Stimulated activated CD8-positive, alpha-beta memory T cell treated with anti-CD3 and anti-CD28 coated beads, Interleukin-15, amount 100 ng/mL, for 1 hour (primary cell): Measurements from ENCODE around the gene LRRK1.
A peak's percentile ranks its signal among the peaks of the same experiment; 100 is the strongest.

Experiments used
- DNase-seq: peaks from one replicate; pipeline ENCODE4 v3.0.0-alpha.2; 2020; ENCODE audit warnings: low read depth

LRRK1 gene

GRCh38 chr15:101004986-101005747 lies 86.0 kb downstream of the LRRK1 start:
- DNase-seq: no peak

- DNase-seq: peak; percentile 37
Observed at GRCh38 chr15:101006931-101007691, 88.0 kb downstream of the LRRK1 start.

DNA sequence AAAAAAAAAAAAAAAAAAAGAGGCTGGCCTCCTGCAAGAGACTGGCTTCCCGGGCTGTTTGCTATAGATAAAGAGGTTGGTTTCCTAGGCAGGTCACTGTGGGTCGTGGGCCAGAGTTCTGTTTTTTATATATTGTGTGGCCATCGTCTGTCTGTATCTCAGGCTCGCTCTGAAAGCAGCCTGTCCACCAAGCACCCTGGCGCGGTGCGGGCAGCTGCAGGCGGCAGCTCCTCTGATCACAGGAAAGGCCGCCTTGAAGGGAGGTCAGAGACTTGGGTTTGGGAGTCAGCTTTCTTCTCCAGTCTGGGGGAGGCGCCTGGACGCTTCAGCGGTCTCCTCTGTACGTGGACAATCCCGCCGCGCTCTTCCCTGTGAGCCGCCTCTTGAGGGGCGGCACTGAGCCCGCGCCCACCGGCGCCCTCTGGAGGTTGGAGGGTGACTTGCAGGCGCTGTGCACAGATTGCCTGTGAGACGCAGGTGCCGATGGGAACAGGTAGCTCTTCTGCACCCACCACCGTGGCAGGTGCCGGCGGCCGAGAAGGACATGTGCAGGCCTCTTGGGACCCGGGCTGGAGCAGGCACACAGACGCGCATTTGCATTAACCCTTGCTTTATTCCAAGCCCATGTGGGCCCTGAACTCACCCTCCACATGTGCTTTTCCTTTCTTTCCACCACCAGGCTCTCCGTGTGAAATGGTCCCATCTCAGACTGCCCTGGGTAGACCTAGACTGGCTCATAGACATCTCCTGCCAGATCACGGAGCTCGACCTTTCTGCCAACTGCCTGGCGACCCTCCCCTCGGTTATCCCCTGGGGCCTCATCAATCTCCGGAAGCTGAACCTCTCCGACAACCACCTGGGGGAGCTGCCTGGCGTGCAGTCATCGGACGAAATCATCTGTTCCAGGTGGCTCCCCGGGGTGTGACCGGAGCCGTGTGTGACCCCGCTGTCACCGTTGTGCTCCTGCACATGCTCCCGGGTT lies 89.3 kb downstream of the LRRK1 start:
- peak; percentile 84 for DNase-seq

GRCh38 chr15:101009176-101009575 lies 90.0 kb downstream of the LRRK1 start:
- DNase-seq: no peak

DNA sequence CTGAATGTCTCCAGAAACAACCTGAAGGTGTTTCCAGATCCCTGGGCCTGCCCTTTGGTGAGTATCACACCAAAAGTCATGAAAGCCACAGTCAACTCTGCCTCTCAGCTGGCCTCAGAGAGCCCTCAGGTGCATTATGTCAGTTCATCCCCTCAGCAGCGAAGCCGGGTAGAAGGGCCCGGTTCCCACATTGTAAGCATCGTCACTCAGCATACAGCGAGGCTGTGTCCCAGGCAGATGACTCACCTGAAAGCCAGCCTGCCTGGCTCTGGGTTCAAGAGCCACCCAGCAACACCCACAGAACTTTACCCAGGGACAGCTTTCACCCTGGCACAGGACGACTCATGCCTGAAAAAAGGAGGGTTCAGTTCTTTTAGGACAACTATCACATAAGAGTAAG lies 91.6 kb downstream of the LRRK1 start:
- DNase-seq: no peak

- DNase-seq: no peak
Observed at GRCh38 chr15:101012326-101013200, 93.4 kb downstream of the LRRK1 start.

- no peak for DNase-seq
Observed at GRCh38 chr15:101013201-101013550, 94.0 kb downstream of the LRRK1 start.

DNA sequence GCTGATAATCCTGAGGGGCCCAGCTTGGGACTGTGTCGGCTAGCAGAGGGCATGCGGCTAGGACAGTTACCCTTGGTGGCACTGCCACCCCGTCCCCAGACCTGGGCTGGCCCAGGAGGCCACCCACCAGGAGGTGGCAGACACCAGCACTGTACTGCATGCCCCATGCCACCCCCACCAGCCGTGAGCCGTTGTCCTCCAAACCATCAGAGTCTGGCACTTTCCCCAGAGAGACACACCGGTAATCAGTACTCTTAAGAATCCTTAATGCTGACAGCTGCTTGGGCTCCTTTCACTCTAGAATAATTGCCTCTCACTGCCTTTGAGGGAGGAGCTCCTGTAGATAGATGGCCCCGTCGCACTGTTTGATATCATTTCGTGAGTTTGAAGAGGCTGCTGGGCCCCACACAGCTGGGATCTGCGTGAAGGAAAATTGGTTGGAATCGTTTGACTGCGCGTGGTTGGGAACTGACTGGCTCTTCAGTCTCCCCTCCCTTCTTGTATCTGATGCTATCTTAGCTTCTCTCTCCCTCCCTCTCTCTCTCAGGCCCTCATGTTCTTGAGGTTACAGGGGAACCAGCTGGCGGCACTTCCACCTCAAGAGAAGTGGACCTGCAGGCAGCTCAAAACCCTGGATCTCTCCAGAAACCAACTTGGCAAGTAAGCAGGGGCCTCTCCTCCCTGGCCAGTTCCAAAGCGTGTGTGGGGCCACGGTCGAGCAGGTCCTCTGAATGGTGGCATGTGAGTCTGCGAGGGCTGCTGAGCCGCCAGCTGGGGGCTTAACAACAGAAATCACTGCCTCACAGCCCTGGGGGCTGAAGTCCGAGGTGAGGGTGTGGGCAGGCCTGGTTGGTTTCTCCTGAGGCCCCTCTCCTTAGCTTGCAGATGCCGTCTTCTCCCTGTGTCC lies 94.9 kb downstream of the LRRK1 start:
- no peak for DNase-seq

- DNase-seq: peak; percentile 54
Observed at GRCh38 chr15:101014921-101015841, 96.0 kb downstream of the LRRK1 start.

DNA sequence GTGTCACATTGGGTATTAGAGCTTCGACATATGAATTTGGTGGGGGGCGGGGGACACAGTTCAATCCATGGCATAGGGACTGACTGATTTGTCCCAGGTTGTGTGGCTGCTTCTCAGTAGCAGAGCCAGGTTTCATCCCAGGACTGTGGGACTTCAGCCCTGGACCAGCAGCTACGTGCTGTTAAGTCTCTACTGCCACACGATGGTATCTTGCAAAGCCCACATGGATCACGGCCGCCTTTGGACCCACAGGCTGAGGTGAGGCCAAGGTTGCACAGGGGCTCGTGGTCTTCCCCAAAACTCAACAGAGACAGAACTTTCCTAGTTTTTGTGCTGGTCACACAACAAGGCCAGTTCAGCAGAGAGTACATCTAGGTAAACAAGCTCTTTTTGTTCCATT lies 97.4 kb downstream of the LRRK1 start:
- no peak for DNase-seq

DNA sequence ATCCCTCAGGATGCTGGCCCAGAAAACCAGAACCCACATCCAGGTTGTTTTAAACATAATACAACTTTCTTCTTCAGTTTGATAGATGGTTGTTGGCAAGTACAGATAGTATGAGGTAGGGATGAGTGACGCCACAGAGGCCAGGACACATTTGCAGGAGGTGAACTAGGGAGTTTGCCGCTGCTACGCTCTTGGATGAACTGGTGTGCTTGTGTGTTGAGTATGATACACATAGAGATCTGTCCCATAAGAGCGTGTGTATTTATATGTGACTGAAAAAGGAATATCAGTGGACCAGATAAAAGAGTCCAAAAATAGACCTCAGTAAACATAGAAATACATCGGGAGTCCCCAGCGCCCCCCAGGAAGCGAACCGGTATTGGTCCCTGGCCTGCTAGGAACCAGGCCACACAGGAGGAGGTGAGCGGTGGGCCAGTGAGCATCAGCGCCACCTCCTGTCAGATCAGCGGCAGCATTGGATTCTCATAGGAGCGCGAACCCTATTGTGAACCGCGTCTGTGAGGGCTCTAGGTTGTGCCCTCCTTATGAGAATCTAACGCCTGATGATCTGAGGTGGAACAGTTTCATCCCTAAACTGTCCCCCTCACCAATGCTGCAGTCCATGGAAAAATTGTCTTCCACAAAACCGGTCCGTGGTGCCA lies 98.1 kb downstream of the LRRK1 start:
- no peak for DNase-seq

DNA sequence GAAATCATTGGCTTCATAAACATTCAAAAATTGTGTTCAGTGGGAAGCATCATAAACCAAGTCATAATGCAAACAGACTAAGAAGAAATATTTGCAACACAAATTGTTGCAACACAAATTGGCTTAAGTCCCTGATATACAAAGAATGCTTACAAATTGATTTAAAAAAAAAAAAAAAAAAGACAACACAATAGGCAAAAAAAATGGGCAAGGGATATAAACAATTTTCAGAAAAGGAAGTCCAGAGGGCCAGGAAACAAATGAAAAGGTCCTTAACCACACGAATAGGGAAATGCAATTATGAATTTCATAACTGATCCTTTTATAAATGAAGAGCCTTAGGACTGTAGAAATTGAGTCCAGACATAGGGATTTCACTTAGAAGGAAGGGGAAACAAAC lies 98.9 kb downstream of the LRRK1 start:
- DNase-seq: no peak

DNA sequence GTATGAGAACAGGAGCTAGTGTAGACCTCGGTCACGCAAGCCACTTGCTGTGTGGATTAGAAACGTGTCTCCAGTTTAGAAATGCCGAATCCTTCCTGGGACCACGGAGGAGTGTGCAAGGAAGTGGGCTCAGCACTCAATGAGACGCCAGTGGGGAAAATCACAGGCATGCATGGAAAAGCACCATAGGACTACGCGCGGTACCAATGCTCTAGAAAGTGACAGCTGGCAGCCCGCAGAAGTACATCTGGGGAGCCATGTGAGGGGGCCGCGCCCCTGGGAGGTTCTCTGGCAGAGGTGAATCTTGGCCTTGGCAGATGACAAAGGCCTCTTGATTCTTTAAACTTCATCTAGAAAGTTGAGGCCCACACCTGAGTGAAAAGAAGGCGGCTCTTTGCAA lies 99.3 kb downstream of the LRRK1 start:
- no peak for DNase-seq

- no peak for DNase-seq
Observed at GRCh38 chr15:101019366-101019896, 100.3 kb downstream of the LRRK1 start.

DNA sequence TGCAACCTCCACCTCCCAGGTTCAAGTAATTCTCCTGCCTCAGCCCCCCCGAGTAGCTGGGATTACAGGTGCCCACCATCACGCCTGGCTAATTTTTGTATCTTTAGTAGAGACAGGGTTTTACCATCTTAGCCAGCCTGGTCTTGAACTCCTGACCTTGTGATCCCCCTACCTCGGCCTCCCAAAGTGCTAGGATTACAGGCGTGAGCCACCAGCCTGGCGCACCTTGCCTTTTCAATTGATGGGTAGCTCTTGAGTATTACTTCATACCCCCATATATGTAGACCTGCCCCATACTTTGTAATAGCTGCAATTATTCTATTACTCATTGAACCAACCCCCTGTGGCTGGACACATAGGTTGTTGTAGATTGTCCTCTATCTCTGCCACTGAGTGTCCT lies 101.3 kb downstream of the LRRK1 start:
- DNase-seq: no peak

GRCh38 chr15:101020945-101021344 lies 101.8 kb downstream of the LRRK1 start:
- no peak for DNase-seq

DNA sequence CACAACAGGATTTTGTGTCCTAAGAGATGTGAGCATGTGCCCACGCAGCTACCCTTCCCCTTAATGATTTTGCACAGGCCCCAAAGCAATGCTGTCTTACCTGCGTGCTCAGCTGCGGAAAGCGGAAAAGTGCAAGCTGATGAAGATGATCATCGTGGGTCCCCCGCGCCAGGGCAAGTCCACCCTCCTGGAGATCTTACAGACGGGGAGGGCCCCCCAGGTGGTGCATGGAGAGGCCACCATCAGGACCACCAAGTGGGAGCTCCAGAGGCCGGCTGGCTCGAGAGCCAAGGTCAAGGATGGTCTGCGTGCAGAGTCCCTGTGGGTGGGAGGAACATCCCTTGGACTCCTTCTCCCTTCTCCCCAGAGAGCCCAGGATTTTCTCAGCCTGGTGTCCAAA lies 103.1 kb downstream of the LRRK1 start:
- DNase-seq: no peak

DNA sequence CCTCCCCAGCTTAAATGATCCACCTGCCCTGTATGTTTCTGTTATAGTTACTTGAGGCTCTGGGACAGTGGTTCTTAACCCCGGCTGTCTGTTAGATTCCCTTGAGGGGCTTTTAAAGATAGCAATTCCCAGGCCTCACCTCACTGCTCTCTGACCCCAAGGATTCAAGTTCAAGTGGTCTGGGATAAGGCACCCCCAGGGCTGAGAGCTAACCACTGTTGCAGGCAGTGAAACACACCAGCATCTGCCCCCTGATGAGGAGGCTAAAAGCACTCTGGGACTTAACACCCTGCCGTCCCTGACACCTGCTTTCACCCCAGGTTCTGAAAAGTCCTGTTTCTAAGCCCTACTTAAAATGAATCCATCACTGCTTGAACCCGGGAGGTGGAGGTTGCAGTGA lies 103.7 kb downstream of the LRRK1 start:
- DNase-seq: no peak
